Ishikawa (cell line): ENCODE results near the gene PLXNA2.

ENCODE experiments used
- CEBPB ChIP-seq: IDR thresholded peaks from 2 replicates; pipeline ENCODE4 v1.6.1; 2012
- CREB1 ChIP-seq: IDR thresholded peaks from 2 replicates; pipeline ENCODE4 v1.6.1; 2012; ENCODE audit warnings: low read depth
- EGR1 ChIP-seq: IDR thresholded peaks from 2 replicates; pipeline ENCODE4 v1.6.1; 2012
- EP300 ChIP-seq: IDR thresholded peaks from 2 replicates; pipeline ENCODE4 v1.6.1; 2012; ENCODE audit warnings: borderline replicate concordance
- FOXM1 ChIP-seq: IDR thresholded peaks from 2 replicates; pipeline ENCODE4 v1.6.1; 2012; ENCODE audit warnings: low read depth, borderline replicate concordance
- MAX ChIP-seq: IDR thresholded peaks from 2 replicates; pipeline ENCODE4 v1.6.1; 2012
- NFIC ChIP-seq: IDR thresholded peaks from 2 replicates; pipeline ENCODE4 v1.6.1; 2012
- RAD21 ChIP-seq: IDR thresholded peaks from 2 replicates; pipeline ENCODE4 v1.6.1; 2012; ENCODE audit warnings: low read depth
- REST ChIP-seq: IDR thresholded peaks from 2 replicates; pipeline ENCODE4 v1.6.1; 2012; ENCODE audit warnings: low read depth, mild to moderate bottlenecking
- TAF1 ChIP-seq: IDR thresholded peaks from 2 replicates; pipeline ENCODE4 v1.6.1; 2012; ENCODE audit warnings: low read depth, mild to moderate bottlenecking
- TCF12 ChIP-seq: IDR thresholded peaks from 2 replicates; pipeline ENCODE4 v1.6.1; 2012; ENCODE audit warnings: low read depth
- TEAD4 ChIP-seq: IDR thresholded peaks from 2 replicates; pipeline ENCODE4 v1.6.1; 2012
- USF1 ChIP-seq: IDR thresholded peaks from 2 replicates; pipeline ENCODE4 v1.6.1; 2012
- YY1 ChIP-seq: IDR thresholded peaks from 2 replicates; pipeline ENCODE4 v1.6.1; 2012; ENCODE audit warnings: low read depth
- ZBTB7A ChIP-seq: IDR thresholded peaks from 2 replicates; pipeline ENCODE4 v1.6.1; 2012; ENCODE audit warnings: low read depth

The PLXNA2 gene

GRCh38 chr1:207991583-207992026, 252.6 kb downstream of the PLXNA2 start:
- no peak for TF ChIP-seq YY1

DNA sequence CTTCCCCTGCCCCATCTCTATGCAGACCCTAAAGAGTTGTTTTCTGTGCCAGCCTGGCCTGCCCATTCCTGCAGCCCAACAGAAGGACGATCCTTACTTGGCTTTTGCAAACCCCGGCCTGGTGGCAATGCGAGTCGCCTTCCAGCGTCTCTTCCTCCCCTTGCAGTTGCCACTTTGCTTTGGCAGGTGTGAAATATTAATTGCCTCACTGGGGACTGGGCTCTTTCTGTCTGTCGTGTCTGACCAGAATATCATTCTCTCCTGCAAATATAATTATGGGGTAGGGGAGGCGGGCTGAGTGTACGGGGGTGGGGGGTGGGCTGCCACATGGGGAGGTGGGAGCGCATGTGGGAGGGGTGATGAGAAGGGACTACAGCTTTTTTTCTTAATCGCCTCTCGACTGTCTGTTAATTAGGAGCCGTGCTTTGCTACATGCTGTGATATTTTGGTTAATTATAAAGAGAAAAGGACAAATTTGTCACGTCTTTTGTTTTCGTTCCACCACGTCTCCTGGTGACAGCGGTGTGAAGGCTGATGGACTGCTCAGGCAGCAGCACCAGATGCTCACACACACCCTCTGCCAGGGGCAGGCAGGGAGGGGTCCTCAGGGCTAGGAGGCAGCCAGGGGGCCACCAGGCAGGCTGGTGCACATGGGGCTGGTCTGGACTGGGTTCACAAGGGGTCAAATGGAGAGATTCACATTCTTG, 253.2 kb downstream of the PLXNA2 start:
- no peak for TF ChIP-seq ZBTB7A
- no peak for TF ChIP-seq FOXM1
- TF ChIP-seq TCF12 = no peak
- TF ChIP-seq TAF1 = no peak
- no peak for TF ChIP-seq RAD21
- no peak for TF ChIP-seq EGR1
- no peak for TF ChIP-seq CREB1
- TF ChIP-seq USF1 = no peak
- no peak for TF ChIP-seq MAX
- no peak for TF ChIP-seq YY1

DNA sequence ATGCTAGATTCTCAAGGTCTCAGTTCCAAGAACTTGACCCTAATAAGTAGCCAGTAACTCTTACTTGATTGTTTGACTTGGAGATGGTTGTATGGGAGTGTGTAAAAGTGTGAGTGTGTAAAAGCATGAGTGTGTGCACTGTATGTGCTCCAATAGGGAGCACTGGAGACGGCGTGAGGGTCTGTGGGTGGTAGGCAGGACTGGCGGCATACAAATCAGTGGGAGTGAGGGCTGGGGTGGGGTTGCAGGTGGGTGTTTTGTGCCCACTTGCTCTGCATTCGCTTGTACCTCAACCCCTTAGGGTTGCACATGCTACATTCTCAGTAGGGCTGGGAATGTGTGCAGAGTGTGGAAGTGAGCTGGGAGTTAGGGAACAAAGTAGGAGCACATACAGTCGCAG, 253.7 kb downstream of the PLXNA2 start:
- TF ChIP-seq USF1 (no peak), YY1 (no peak), EP300 (no peak), CREB1 (no peak), FOXM1 (no peak), CEBPB (no peak), TEAD4 (no peak), NFIC (no peak), ZBTB7A (no peak), TAF1 (no peak)

GRCh38 chr1:207988326-207989165, 255.6 kb downstream of the PLXNA2 start:
- no peak for TF ChIP-seq ZBTB7A
- no peak for TF ChIP-seq EP300
- no peak for TF ChIP-seq TCF12
- no peak for TF ChIP-seq REST
- no peak for TF ChIP-seq RAD21
- no peak for TF ChIP-seq CEBPB
- no peak for TF ChIP-seq CREB1
- TF ChIP-seq EGR1 = no peak

DNA sequence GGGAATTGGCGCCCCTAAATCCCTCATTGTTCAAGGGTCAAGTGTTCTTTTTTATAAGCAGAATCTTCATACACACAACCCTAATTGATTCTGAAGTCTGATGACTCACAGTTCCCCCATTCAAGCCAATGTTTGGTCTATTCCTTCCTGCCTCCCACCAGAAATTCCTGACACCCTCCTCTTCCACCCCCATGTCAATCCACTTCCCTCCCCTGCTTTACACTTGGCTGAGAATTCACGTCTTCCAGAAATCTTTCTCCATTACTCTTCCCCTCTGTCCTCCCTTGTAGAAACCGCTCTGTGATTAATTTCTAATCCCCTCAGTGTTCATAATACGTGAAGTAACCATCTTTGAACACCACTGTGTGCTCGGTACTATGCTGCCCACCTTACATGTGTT, 257.0 kb downstream of the PLXNA2 start:
- TF ChIP-seq USF1 (no peak), EP300 (no peak), NFIC (no peak), TCF12 (no peak), MAX (no peak), FOXM1 (no peak), TEAD4 (no peak), CEBPB (no peak), TAF1 (no peak), EGR1 (no peak), YY1 (no peak), REST (no peak), CREB1 (no peak)
